Measurements from ENCODE around the gene OLA1.

- no peak for TF ChIP-seq CTCF (IDR thresholded peaks at IDR 0.05 in 2 of 3, conservative IDR thresholded peaks at IDR 0.05 in 1 of 3; ENCODE audit: insufficient read depth in 2 of 3, low read depth in 1 of 3, low read length in 3 of 3)
- TF ChIP-seq E2F6 (IDR thresholded peaks at IDR 0.05; ENCODE audit: borderline replicate concordance in 1 of 2, extremely low read depth in 1 of 2, insufficient read depth in 1 of 2, insufficient read length in 1 of 2, low read depth in 1 of 2, low read length in 1 of 2, poor library complexity in 1 of 2, severe bottlenecking in 1 of 2), result no peak
- no peak for TF ChIP-seq SMARCE1 (IDR thresholded peaks at IDR 0.05)
- no peak for TF ChIP-seq RBM39 (optimal IDR thresholded peaks at IDR 0.05; ENCODE audit: low read depth, low read length)
- TF ChIP-seq E2F5 (CRISPR knock-in tag; IDR thresholded peaks at IDR 0.05), result no peak
- TF ChIP-seq MAX (CRISPR knock-in tag; IDR thresholded peaks at IDR 0.05), result no peak
Observed at GRCh38 chr2:174161490-174161889, 86.8 kb downstream of the OLA1 start.

All from K562 (cell line).